GM21825 (cell line): ENCODE results near the gene SRGAP2B.
A peak's percentile ranks its signal among the peaks of the same experiment; 100 is the strongest.
"Not testable (repeated sequence)": the region's sequence is repeated elsewhere in the genome, so short reads cannot be mapped to it uniquely, and the experiment has no call there.

Experiments
- ATAC-seq: cut with Tn5 transposase; IDR thresholded peaks from one replicate; pipeline ENCODE4 v1.9.1; 2021; ENCODE audit warnings: mild to moderate bottlenecking, moderate library complexity; ENCODE audit not compliant: unreplicated experiment

The SRGAP2B gene

GRCh38 chr1:145093517-145094149 is 1.5 kb downstream of the SRGAP2B start:
- not testable (repeated sequence) for ATAC-seq

GRCh38 chr1:145082483-145083255 is 12.5 kb downstream of the SRGAP2B start:
- not testable (repeated sequence) for ATAC-seq

- not testable (repeated sequence) for ATAC-seq
These were observed 14.9 kb downstream of the SRGAP2B start for GRCh38 chr1:145080193-145080592.

GRCh38 chr1:145079737-145080136 is 15.4 kb downstream of the SRGAP2B start:
- not testable (repeated sequence) for ATAC-seq

- not testable (repeated sequence) for ATAC-seq
These were observed 16.2 kb downstream of the SRGAP2B start for GRCh38 chr1:145078787-145079370.

- ATAC-seq, result not testable (repeated sequence)
These were observed 17.0 kb downstream of the SRGAP2B start for GRCh38 chr1:145077872-145078786.

- ATAC-seq, result not testable (repeated sequence)
These were observed 18.3 kb downstream of the SRGAP2B start for GRCh38 chr1:145076877-145077276.

GRCh38 chr1:145074021-145074559 is 21.0 kb downstream of the SRGAP2B start:
- not testable (repeated sequence) for ATAC-seq

- ATAC-seq, result not testable (repeated sequence)
These were observed 23.6 kb downstream of the SRGAP2B start for GRCh38 chr1:145071569-145071968.

- ATAC-seq, result not testable (repeated sequence)
These were observed 28.6 kb downstream of the SRGAP2B start for GRCh38 chr1:145066486-145066885.

GRCh38 chr1:145065194-145065826 is 29.8 kb downstream of the SRGAP2B start:
- ATAC-seq, result not testable (repeated sequence)

- ATAC-seq, result not testable (repeated sequence)
These were observed 31.0 kb downstream of the SRGAP2B start for GRCh38 chr1:145063941-145064648.

- not testable (repeated sequence) for ATAC-seq
These were observed 31.8 kb downstream of the SRGAP2B start for GRCh38 chr1:145063285-145063684.

- ATAC-seq, result peak; percentile 43
These were observed 36.9 kb downstream of the SRGAP2B start for GRCh38 chr1:145058184-145058583.

GRCh38 chr1:145055217-145055760 is 39.8 kb downstream of the SRGAP2B start:
- peak; percentile 99 for ATAC-seq

- ATAC-seq, result not testable (repeated sequence)
These were observed 41.7 kb downstream of the SRGAP2B start for GRCh38 chr1:145053428-145053827.

GRCh38 chr1:145052019-145052776 is 42.9 kb downstream of the SRGAP2B start:
- ATAC-seq, result not testable (repeated sequence)

- not testable (repeated sequence) for ATAC-seq
These were observed 46.8 kb downstream of the SRGAP2B start for GRCh38 chr1:145048181-145048856.
